Measurements from ENCODE around the gene DNPEP. TPM values are rescaled to one million over a fixed set of nuclear protein-coding genes. Genes with fewer than 3 reads are reported as not detected.

DNPEP gene
- total RNA-seq, 1 donor from 2014 or later: 49.6 TPM

- H3K36me3 Mint-ChIP-seq (ENCODE audit: low read depth, unreplicated experiment): no peaks in the 10 kb centered on the region
- TF ChIP-seq CTCF (IDR thresholded peaks at IDR 0.05; ENCODE audit: unreplicated experiment): no peak
- H3K27ac Mint-ChIP-seq (ENCODE audit: unreplicated experiment): no peak overlapping the region
- no peaks in the 10 kb centered on the region for H3K9me3 Mint-ChIP-seq (ENCODE audit: unreplicated experiment)
- DNase-seq (ENCODE audit: low spot score): no peak
- no peak overlapping the region for H3K4me3 Mint-ChIP-seq (ENCODE audit: unreplicated experiment)
- no peaks in the 10 kb centered on the region for H3K4me1 Mint-ChIP-seq (ENCODE audit: unreplicated experiment)
- H3K27me3 Mint-ChIP-seq (ENCODE audit: unreplicated experiment): peaks cover 3% of the 10 kb centered on the region
These were observed 37.7 kb upstream of the DNPEP start for GRCh38 chr2:219425238-219426067.

GRCh38 chr2:219423652-219424377, 36.1 kb upstream of the DNPEP start:
- no peak overlapping the region for H3K4me3 Mint-ChIP-seq (ENCODE audit: unreplicated experiment)
- H3K4me1 Mint-ChIP-seq (ENCODE audit: unreplicated experiment): no peaks in the 10 kb centered on the region
- no peaks in the 10 kb centered on the region for H3K36me3 Mint-ChIP-seq (ENCODE audit: low read depth, unreplicated experiment)
- no peak for TF ChIP-seq CTCF (IDR thresholded peaks at IDR 0.05; ENCODE audit: unreplicated experiment)
- DNase-seq (ENCODE audit: low spot score): no peak
- H3K27ac Mint-ChIP-seq (ENCODE audit: unreplicated experiment): no peak overlapping the region
- H3K9me3 Mint-ChIP-seq (ENCODE audit: unreplicated experiment): no peaks in the 10 kb centered on the region
- peaks cover 9% of the 10 kb centered on the region for H3K27me3 Mint-ChIP-seq (ENCODE audit: unreplicated experiment)

GRCh38 chr2:219422952-219423534, 35.3 kb upstream of the DNPEP start:
- no peak for TF ChIP-seq CTCF (IDR thresholded peaks at IDR 0.05; ENCODE audit: unreplicated experiment)
- H3K27ac Mint-ChIP-seq (ENCODE audit: unreplicated experiment): no peak overlapping the region
- no peak for DNase-seq (ENCODE audit: low spot score)
- no peaks in the 10 kb centered on the region for H3K9me3 Mint-ChIP-seq (ENCODE audit: unreplicated experiment)
- peaks cover 9% of the 10 kb centered on the region for H3K27me3 Mint-ChIP-seq (ENCODE audit: unreplicated experiment)
- H3K36me3 Mint-ChIP-seq (ENCODE audit: low read depth, unreplicated experiment): no peaks in the 10 kb centered on the region
- H3K4me1 Mint-ChIP-seq (ENCODE audit: unreplicated experiment): no peaks in the 10 kb centered on the region
- no peak overlapping the region for H3K4me3 Mint-ChIP-seq (ENCODE audit: unreplicated experiment)

- Mint-ChIP-seq H3K27me3 (ENCODE audit: unreplicated experiment) (peaks cover 7% of the 10 kb centered on the region), H3K9me3 (ENCODE audit: unreplicated experiment) (no peaks in the 10 kb centered on the region), H3K36me3 (ENCODE audit: low read depth, unreplicated experiment) (no peaks in the 10 kb centered on the region), H3K27ac (ENCODE audit: unreplicated experiment) (no peak overlapping the region), H3K4me3 (ENCODE audit: unreplicated experiment) (no peak overlapping the region), H3K4me1 (ENCODE audit: unreplicated experiment) (no peaks in the 10 kb centered on the region)
- no peak for TF ChIP-seq CTCF (IDR thresholded peaks at IDR 0.05; ENCODE audit: unreplicated experiment)
- DNase-seq (ENCODE audit: low spot score): no peak
These were observed 33.6 kb upstream of the DNPEP start for GRCh38 chr2:219421323-219421722.

All from endothelial cell (in vitro differentiated cells).